RWPE1 (cell line): Measurements from ENCODE around the gene SHISA7.
"Not testable (repeated sequence)": the region's sequence is repeated elsewhere in the genome, so short reads cannot be mapped to it uniquely, and the experiment has no call there.

Experiments used
- CTCF ChIA-PET: fragments of 350-600 bp; sonication (Branson Sonifier 250); formaldehyde crosslinking; extraction: SDS; loops from one replicate; lab custom pipeline; 2021; lab: Yijun Ruan, JAX
- POLR2A ChIA-PET: fragments of 400-600 bp; formaldehyde crosslinking; extraction: SDS; loops from one replicate; lab custom pipeline; 2020; ENCODE audit warnings: antibody characterized with exemption; ENCODE audit not compliant: low non-redundant PET; lab: Yijun Ruan, JAX
- DNase-seq: peaks from one replicate; pipeline ENCODE4 v3.0.0; 2012; ENCODE audit warnings: low spot score
- H3K27ac ChIP-seq: fragments of 450-650 bp; 2 replicates; pipeline ENCODE4 v1.5.1; 2017
- CTCF ChIP-seq: fragments of 450-650 bp; conservative IDR thresholded peaks from 2 replicates; pipeline ENCODE4 v1.5.1; 2017; ENCODE audit warnings: low read depth, mild to moderate bottlenecking

Gene SHISA7

GRCh38 chr19:55453511-55454260 is 10.6 kb upstream of the SHISA7 start:
- POLR2A ChIA-PET: interaction anchor here (0.5 kb wide), 1 partner anchor 214 kb away, joined by 3 read pairs; no protein-coding TSS in a partner anchor
- no peak for TF ChIP-seq CTCF
- H3K27ac ChIP-seq: peak overlapping the region; percentile 46
- CTCF ChIA-PET: interaction anchor here (0.5 to 3.6 kb wide), 5 partner anchors 14 to 313 kb away, joined by 3 to 11 read pairs (median 3); no protein-coding TSS in a partner anchor
- no peak for DNase-seq

- H3K27ac ChIP-seq: peak overlapping the region; percentile 46
- ChIA-PET POLR2A (no interaction called here), CTCF (interaction anchor here (3.6 kb wide), 1 partner anchor 15 kb away, joined by 11 read pairs; no protein-coding TSS in a partner anchor)
These were observed 9.7 kb upstream of the SHISA7 start for GRCh38 chr19:55452749-55453346.

GRCh38 chr19:55451965-55452748 is 9.1 kb upstream of the SHISA7 start:
- ChIA-PET CTCF (interaction anchor here (3.6 kb wide), 1 partner anchor 16 kb away, joined by 11 read pairs; no protein-coding TSS in a partner anchor), POLR2A (no interaction called here)
- no peak for DNase-seq

More at GRCh38 chr19:55452749-55453346, 9.7 kb upstream of the SHISA7 start:
- peak; percentile 73 for DNase-seq
- TF ChIP-seq CTCF: no peak

GRCh38 chr19:55451163-55451964 is 8.3 kb upstream of the SHISA7 start:
- no peak overlapping the region for H3K27ac ChIP-seq
- DNase-seq: no peak
- ChIA-PET POLR2A (no interaction called here), CTCF (interaction anchor here (3.6 kb wide), 1 partner anchor 16 kb away, joined by 11 read pairs; no protein-coding TSS in a partner anchor)
- TF ChIP-seq CTCF: no peak

More at GRCh38 chr19:55451965-55452748, 9.1 kb upstream of the SHISA7 start:
- no peak overlapping the region for H3K27ac ChIP-seq
- TF ChIP-seq CTCF: no peak

- CTCF ChIA-PET: interaction anchor here (0.6 kb wide), 1 partner anchor 31 kb away, joined by 4 read pairs; no protein-coding TSS in a partner anchor
- H3K27ac ChIP-seq: no peak overlapping the region
- TF ChIP-seq CTCF: no peak
- DNase-seq: no peak
- POLR2A ChIA-PET: no interaction called here
These were observed 6.4 kb upstream of the SHISA7 start for GRCh38 chr19:55449469-55449868.

- peak overlapping the region; percentile 80 for H3K27ac ChIP-seq
- CTCF ChIA-PET, POLR2A ChIA-PET, DNase-seq: not testable (repeated sequence)
These were observed 5.0 kb upstream of the SHISA7 start for GRCh38 chr19:55448175-55448490.
